Measurements from ENCODE around the gene C12orf75.
"Not testable (repeated sequence)": the region's sequence is repeated elsewhere in the genome, so short reads cannot be mapped to it uniquely, and the experiment has no call there.

C12orf75 gene

DNA sequence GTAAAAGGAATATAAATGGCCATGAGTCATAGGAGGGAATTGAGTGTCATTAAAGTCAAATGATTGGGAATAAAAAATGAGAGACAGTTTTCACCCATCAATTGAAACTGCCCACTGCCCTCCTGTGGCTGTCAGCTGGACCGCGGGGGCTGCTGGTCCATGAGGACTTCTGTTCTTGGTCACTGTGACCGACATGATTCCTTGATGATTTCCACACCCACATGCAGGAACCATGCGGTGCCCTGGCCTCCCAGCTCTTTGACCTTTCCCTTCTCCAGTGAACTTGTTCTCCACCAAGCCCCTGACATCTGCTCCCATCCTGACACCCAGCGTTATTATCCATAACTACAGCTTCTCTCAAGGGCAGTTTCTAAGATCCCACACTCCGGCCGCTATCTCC is 48.4 kb downstream of the C12orf75 start:
- no peak for DNase-seq (ENCODE audit: low read depth)

DNA sequence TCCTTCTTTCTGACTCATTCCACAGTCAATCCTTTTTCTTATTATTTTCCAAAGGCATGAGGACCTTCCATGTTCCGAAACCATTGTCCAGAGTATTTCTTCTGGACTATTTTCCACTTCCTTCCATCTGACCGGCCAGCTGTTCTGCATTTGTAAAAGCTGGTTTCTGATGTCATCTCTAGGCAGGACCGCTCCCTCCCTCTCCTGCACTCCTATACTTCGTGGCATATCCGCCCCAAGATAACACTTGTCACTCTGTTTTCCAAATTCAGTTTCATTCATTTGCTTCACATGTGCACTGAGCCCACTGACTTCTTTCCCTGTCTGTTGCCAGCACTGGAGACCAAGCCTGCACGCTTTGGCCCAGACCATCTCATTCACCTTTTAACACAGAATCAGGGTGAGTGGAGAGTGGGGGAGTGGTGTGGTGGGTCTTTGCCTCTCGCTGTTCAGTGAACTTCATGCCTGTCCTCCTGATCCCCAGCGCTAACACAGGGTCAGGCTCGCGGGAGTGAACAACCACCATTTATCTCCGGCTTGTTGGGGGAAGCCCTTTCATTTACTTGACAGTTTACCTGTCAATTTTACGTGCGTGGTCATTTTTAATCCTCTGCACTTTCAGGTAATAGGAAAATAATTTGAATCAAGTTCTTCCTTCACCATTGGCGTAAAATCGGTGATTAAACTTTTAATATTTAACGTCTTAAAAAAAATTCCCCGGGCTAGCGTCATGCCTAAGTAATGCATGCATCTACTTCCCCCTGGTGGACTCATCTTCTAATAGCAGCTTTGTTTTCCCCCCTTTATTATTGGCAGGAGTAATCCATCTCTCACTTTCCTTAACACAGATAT is 52.5 kb downstream of the C12orf75 start:
- peak; percentile 68 for DNase-seq (ENCODE audit: low read depth)

DNA sequence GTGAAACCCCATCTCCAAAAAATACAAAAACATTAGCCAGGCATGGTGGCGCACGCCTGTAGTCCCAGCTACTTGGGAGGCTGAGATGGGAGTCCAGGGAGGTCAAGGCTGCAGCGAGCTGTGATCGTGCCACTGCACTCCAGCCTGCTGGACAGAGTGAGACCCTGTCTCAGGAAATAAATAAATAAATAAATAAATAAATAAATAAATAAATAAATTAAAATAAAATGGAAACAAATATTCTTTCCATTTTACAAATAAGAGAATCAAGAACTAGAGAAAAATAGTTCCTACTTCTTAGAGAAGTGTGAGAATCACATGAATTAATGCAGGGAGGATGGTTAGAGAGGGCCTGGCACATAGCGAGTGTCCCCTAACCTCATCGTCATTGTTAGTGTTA is 53.7 kb downstream of the C12orf75 start:
- DNase-seq (ENCODE audit: low read depth) = no peak

- no peak for DNase-seq (ENCODE audit: low read depth)
These were observed 54.5 kb downstream of the C12orf75 start for GRCh38 chr12:105384916-105385535.

DNA sequence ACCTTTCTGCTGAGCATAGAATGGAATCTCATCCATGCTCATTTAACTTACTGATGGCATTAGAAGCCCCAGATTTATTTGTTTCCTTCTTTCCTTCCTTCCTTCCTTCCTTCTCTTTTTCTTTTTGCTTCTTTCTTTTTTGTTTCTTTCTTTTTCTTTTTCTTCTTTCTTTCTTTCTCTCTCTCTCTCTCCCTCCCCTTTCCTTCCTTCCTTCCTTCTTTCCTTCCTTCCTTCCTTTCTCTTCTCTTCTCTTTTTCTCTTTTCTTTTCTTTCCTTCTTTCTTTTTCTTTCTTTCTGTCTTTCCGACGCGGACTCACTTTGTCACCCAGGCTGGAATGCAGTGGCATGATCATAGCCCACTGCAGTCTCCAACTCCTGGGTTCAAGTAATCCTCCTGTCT is 55.9 kb downstream of the C12orf75 start:
- no peak for DNase-seq (ENCODE audit: low read depth)

- no peak for DNase-seq (ENCODE audit: low read depth)
These were observed 60.7 kb downstream of the C12orf75 start for GRCh38 chr12:105391231-105391630.

DNA sequence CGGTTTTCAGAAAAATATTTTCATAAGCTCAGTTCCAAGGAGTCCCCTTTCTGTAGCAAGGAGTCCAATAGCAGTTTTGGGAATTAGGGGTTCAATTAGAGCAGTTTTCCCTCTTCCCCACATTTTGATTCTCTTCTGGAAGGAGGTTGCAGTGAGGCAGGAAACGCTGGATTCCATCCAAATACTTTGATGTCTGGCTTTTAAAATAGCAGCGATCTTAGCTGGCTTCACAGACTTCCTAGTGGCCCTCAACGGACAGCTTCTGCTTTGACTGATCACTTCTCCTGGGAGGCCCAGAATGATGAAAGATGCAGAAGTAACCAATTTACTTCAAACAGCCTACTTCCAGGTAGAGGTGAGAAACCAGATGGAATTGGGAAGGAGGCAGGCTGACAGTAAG is 63.1 kb downstream of the C12orf75 start:
- DNase-seq (ENCODE audit: low read depth) = no peak

- DNase-seq (ENCODE audit: low read depth) = no peak
These were observed 65.5 kb downstream of the C12orf75 start for GRCh38 chr12:105396024-105396423.

DNA sequence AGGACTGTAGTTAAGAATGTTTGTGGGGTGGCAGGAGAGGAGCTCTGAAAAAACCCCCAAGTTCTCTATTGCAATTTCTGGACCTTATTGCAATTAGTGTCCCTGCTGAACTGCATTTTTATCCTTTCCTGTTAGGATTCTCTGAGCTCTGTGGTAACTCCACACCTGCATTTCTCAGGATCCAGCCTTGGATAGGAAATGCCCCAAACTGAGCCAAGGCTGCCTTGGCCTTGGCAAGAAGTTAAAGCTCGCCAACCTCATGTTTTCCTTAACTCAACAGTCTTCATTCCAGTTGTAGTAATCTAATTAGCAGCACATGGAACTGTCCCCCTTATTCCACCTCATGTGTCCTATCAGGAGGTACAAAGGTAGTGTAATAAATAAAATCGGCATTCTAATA is 66.5 kb downstream of the C12orf75 start:
- no peak for DNase-seq (ENCODE audit: low read depth)

DNA sequence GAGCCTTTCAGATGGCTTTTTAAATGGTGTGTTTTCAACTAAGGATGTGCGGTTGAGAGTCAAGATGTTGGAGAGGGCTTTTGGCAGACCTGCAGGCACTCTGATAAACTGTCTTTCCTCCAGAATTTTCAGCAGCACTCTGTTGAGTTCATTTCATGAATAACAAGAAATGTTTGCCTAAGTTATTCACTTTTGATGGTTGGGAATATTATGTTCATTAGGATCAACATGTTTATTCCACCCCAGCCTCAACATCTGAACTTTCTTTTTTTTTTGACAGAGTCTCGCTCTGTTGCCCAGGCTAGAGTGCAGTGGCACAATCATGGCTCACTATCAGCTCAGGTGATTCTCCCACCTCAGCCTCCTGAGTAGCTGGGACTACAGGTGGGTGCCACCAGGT is 68.4 kb downstream of the C12orf75 start:
- no peak for DNase-seq (ENCODE audit: low read depth)

DNA sequence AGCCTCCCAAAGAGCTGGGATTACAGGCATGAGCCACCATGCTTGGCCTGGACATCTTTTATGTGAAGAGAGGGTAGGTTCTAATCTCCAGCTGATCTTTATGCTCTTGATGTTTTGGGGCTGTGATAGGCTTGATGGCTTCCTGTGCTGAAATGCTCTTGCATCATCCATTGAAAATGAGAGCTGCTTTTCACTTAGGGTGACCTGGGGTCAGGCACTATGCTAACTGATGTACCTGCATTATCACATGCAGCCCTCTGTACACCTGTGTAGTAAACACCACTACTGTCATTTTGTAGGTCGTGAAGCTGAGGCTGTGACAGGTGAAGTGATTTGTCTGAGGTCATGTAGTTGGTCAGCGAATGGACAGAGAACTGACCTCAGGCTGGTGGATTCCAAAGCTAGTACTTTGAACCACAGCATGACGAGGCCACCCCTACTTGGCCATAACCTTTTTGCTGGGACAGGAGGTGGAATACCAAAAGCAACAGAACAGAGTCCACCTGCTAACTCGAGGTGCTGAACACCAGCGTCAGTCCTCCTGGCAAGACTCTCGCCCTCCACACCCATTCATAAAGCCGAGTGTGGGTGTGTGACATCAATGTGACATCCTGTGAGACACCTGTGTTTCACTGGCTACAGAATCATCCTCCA is 69.1 kb downstream of the C12orf75 start:
- no peak for DNase-seq (ENCODE audit: low read depth)

GRCh38 chr12:105400227-105400626 is 69.7 kb downstream of the C12orf75 start:
- DNase-seq (ENCODE audit: low read depth) = no peak

- no peak for DNase-seq (ENCODE audit: low read depth)
These were observed 70.7 kb downstream of the C12orf75 start for GRCh38 chr12:105401198-105401597.

DNA sequence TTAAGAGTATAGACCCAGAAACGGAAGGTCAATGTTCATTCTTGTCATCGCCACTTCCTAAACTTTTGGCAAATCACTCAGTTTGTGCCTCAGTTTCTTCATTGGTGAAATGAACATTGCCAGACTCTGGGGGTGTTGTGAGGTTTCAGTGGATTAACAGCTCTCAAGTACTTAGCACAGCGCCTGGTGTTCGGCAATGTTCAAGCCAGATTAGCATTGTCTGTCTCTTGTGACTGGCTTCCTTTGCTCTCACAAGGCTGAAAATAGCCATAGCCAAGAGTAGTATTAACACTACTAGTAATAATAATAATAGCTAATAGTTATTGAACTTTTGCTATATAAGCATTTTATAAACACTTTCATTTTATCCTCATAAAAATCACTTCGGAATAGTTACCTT is 71.9 kb downstream of the C12orf75 start:
- DNase-seq (ENCODE audit: low read depth) = no peak

GRCh38 chr12:105403095-105403494 is 72.6 kb downstream of the C12orf75 start:
- no peak for DNase-seq (ENCODE audit: low read depth)

- not testable (repeated sequence) for DNase-seq (ENCODE audit: low read depth)
These were observed 73.6 kb downstream of the C12orf75 start for GRCh38 chr12:105404134-105404533.

GRCh38 chr12:105406497-105406896 is 76.0 kb downstream of the C12orf75 start:
- no peak for DNase-seq (ENCODE audit: low read depth)

DNA sequence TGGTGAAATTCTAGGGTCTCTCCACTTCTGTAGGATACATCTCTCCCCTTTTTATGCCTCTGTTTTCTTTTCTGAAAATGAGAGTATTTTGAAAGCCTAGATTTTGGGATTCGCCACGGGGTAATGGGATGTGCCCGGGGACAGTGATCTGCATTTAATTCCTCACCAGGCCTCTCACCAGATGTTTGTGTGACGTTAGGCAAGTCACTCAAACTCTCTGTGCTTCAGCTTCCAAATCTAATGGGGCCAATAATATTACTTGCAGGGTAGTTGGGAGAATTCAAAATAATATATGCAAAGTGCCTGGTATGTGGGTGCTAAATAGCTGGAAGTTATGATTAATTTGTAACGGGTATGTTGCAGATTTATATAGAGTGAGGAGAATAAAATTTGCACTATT is 78.8 kb downstream of the C12orf75 start:
- DNase-seq (ENCODE audit: low read depth) = no peak

DNA sequence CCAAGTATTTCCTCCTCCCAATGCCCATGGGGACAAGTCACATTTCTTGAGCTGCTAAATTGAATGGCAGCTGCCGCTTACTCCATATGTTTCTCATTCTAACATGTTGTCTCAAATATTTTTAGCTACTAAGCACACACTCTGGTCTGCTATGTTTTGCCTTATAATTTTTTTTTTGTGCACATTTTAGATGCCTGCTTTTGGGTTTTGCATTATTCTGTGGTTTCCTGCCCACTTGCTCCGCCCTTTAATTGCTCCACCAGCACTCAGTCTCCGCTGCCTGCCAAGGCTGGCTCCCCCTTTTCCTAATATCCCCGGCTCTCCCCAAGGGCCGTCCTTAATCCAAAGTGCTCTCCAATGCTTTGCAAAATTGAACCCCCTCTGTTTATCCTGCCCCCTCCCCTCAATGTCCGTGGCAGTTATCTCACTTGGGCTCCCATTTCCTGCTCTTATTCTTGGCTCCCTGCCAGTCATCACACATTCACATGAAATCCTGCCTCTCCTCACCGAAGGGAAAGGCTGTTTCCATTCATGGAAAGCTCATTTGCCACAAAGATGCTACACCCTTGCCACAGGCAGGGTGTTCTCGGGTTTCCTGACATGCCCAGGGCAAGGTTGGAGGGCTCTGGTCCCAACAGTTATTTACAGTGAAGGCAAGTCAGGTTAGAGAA is 79.4 kb downstream of the C12orf75 start:
- peak; percentile 68 for DNase-seq (ENCODE audit: low read depth)

GRCh38 chr12:105413911-105414487 is 83.5 kb downstream of the C12orf75 start:
- no peak for DNase-seq (ENCODE audit: low read depth)

DNA sequence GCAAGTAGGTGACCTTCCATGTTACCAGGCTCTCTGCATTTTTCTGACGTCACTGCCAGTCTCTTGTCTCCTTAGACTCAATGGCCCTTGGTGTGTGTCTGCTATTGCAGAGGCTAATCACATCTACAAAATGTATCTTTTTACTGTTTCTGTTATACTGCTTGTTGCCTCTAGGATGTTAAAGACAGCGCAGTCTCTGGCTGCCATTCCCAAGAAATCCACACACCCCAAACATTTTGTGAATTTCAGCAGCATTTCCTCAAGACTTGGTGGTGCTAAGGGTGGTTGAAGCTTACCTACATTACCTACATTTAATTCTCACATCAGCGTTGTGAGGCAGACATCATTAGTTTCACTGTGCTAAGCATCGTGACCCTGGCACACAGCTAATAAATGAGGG is 87.2 kb downstream of the C12orf75 start:
- DNase-seq (ENCODE audit: low read depth) = no peak

DNA sequence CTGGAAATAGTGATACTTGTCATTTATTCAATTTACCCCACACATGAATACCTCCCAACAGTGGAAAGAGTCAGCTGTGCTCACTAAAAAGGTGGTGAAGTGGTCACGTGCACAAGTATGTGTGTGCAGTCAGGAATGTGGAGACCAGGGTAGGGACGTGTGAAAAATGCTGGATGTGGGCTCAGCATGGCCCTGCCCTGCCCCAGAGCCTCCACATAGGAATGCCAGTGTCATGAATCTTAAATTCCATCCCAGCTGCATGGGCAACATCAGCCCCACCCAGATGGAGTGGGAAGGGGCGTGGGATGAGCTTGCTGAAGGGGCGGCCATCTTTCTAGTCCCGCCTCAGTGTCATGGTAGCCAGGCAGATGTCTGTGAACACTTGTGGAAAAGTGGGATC is 87.7 kb downstream of the C12orf75 start:
- peak; percentile 30 for DNase-seq (ENCODE audit: low read depth)
